SH-SY5Y (cell line): ENCODE measurements around the gene NT5M.
A peak's percentile ranks its signal among the peaks of the same experiment; 100 is the strongest.

Experiments used
- GATA2 ChIP-seq: IDR thresholded peaks from 2 replicates; pipeline ENCODE4 v1.6.1; 2011; ENCODE audit warnings: mild to moderate bottlenecking, low read depth, low read length
- GATA3 ChIP-seq: IDR thresholded peaks from 2 replicates; pipeline ENCODE4 v1.6.1; 2011; ENCODE audit warnings: low read depth, mild to moderate bottlenecking, low read length, moderate library complexity

The NT5M gene

GRCh38 chr17:17382065-17382459 is 78.9 kb downstream of the NT5M start:
- TF ChIP-seq GATA3 (no peak), GATA2 (no peak)

GRCh38 chr17:17382971-17383370 is 79.8 kb downstream of the NT5M start:
- TF ChIP-seq GATA3, result no peak
- TF ChIP-seq GATA2, result no peak

GRCh38 chr17:17384291-17384615 is 81.1 kb downstream of the NT5M start:
- TF ChIP-seq GATA3, result no peak
- no peak for TF ChIP-seq GATA2

- TF ChIP-seq GATA3, result no peak
- TF ChIP-seq GATA2, result no peak
Observed at GRCh38 chr17:17384961-17385360, 81.8 kb downstream of the NT5M start.

GRCh38 chr17:17385491-17385890 is 82.3 kb downstream of the NT5M start:
- no peak for TF ChIP-seq GATA3
- TF ChIP-seq GATA2, result peak; percentile 61; the same call in 1 of the 2 replicates

- no peak for TF ChIP-seq GATA3
- TF ChIP-seq GATA2, result no peak
Observed at GRCh38 chr17:17386094-17386800, 83.1 kb downstream of the NT5M start.

GRCh38 chr17:17387017-17387497 is 83.9 kb downstream of the NT5M start:
- no peak for TF ChIP-seq GATA3
- no peak for TF ChIP-seq GATA2

- TF ChIP-seq GATA3 (no peak), GATA2 (no peak)
Observed at GRCh38 chr17:17387498-17388362, 84.6 kb downstream of the NT5M start.

GRCh38 chr17:17388657-17389496 is 85.7 kb downstream of the NT5M start:
- TF ChIP-seq GATA2 (no peak), GATA3 (no peak)

- TF ChIP-seq GATA2, result no peak
- no peak for TF ChIP-seq GATA3
Observed at GRCh38 chr17:17391668-17392370, 88.6 kb downstream of the NT5M start.

GRCh38 chr17:17393976-17394375 is 90.8 kb downstream of the NT5M start:
- no peak for TF ChIP-seq GATA2
- TF ChIP-seq GATA3, result no peak

- TF ChIP-seq GATA2, result no peak
- no peak for TF ChIP-seq GATA3
Observed at GRCh38 chr17:17394494-17394893, 91.3 kb downstream of the NT5M start.

- TF ChIP-seq GATA3, result no peak
- TF ChIP-seq GATA2, result no peak
Observed at GRCh38 chr17:17395246-17395802, 92.2 kb downstream of the NT5M start.
